WTC11 (cell line): ENCODE measurements around the gene ARFIP1. TPM values are rescaled to one million over a fixed set of nuclear protein-coding genes. Genes with fewer than 3 reads are reported as not detected.

ENCODE experiments used
- ATAC-seq: fragments of 200-7000 bp; cut with Tn5 transposase; 2 replicates; pipeline ENCODE4 v1.10.0; 2021; ENCODE audit warnings: mild to moderate bottlenecking, moderate library complexity
- CTCF ChIA-PET: fragments of 300-600 bp; sonication (Branson Sonifier 250); formaldehyde crosslinking; loops from one replicate; lab custom pipeline; 2021; ENCODE audit warnings: antibody characterized with exemption; lab: Charles Lee
- POLR2A ChIA-PET: fragments of 350-600 bp; sonication (Branson Sonifier 250); formaldehyde crosslinking; loops from one replicate; lab custom pipeline; 2021; ENCODE audit warnings: antibody characterized with exemption; lab: Charles Lee
- DNase-seq: peaks from one replicate; pipeline ENCODE4 v3.0.0; 2021; ENCODE audit warnings: low spot score
- H3K27ac Mint-ChIP-seq: 2 replicates; pipeline ENCODE4 v1.8.0; 2021; ENCODE audit warnings: mixed read lengths
- H3K27me3 Mint-ChIP-seq: 2 replicates; pipeline ENCODE4 v1.8.0; 2021; ENCODE audit warnings: low read depth, mild to moderate bottlenecking, moderate library complexity, mixed read lengths
- H3K36me3 Mint-ChIP-seq: 2 replicates; pipeline ENCODE4 v1.8.0; 2021; ENCODE audit warnings: mixed read lengths
- H3K4me1 Mint-ChIP-seq: 2 replicates; pipeline ENCODE4 v1.8.0; 2022; ENCODE audit warnings: mixed read lengths
- H3K4me3 Mint-ChIP-seq: 2 replicates; pipeline ENCODE4 v1.8.0; 2021; ENCODE audit warnings: mild to moderate bottlenecking, moderate library complexity, mixed read lengths
- H3K9me3 Mint-ChIP-seq: 2 replicates; pipeline ENCODE4 v1.8.0; 2021; ENCODE audit warnings: mixed read lengths
- FOXJ3 ChIP-seq: sonication (generic); formaldehyde crosslinking; IDR thresholded peaks from 2 replicates; pipeline ENCODE4 v1.9.0; 2021; ENCODE audit warnings: missing genetic modification reagents, mild to moderate bottlenecking, borderline replicate concordance
- FOXK1 ChIP-seq: sonication (generic); formaldehyde crosslinking; IDR thresholded peaks from 2 replicates; pipeline ENCODE4 v1.8.0; 2022; ENCODE audit warnings: mild to moderate bottlenecking, moderate library complexity, missing genetic modification reagents
- NFE2L1 ChIP-seq: sonication (generic); formaldehyde crosslinking; IDR thresholded peaks from 2 replicates; pipeline ENCODE4 v1.8.1; 2023; ENCODE audit warnings: missing genetic modification reagents
- NR3C1 ChIP-seq: sonication (generic); formaldehyde crosslinking; conservative IDR thresholded peaks from 2 replicates; pipeline ENCODE4 v1.8.1; 2023; ENCODE audit warnings: low read depth, mild to moderate bottlenecking, missing genetic modification reagents
- TCF7 ChIP-seq: sonication (generic); formaldehyde crosslinking; IDR thresholded peaks from 2 replicates; pipeline ENCODE4 v1.8.0; 2022; ENCODE audit warnings: mild to moderate bottlenecking, low read depth, missing genetic modification reagents, moderate library complexity
- TEAD4 ChIP-seq: sonication (generic); formaldehyde crosslinking; IDR thresholded peaks from 2 replicates; pipeline ENCODE4 v1.8.0; 2022; ENCODE audit warnings: mild to moderate bottlenecking, missing genetic modification reagents
- ZNF423 ChIP-seq: fragments of 250-450 bp; sonication (Bioruptor Pico); IDR thresholded peaks from 2 replicates; pipeline ENCODE4 v2.1.2; 2022; ENCODE audit warnings: mild to moderate bottlenecking, moderate library complexity
- ZNF671 ChIP-seq: fragments of 250-450 bp; sonication (Bioruptor Pico); IDR thresholded peaks from 2 replicates; pipeline ENCODE4 v1.8.0; 2021; ENCODE audit warnings: mild to moderate bottlenecking
- total RNA-seq: library from RNA; stranded (reverse); gene quantifications from 3 replicates; pipeline ENCODE4 v1.2.3, GENCODE V29; 2021
- TF ChIP-seq, protein P1 (sequence below): sonication (generic); formaldehyde crosslinking; IDR thresholded peaks from 2 replicates; pipeline ENCODE4 v1.8.0; 2023; ENCODE audit warnings: mild to moderate bottlenecking, missing genetic modification reagents
- TF ChIP-seq, protein P2 (sequence below): sonication (generic); formaldehyde crosslinking; IDR thresholded peaks from 2 replicates; pipeline ENCODE4 v1.8.1; 2023; ENCODE audit warnings: mild to moderate bottlenecking, missing genetic modification reagents
- TF ChIP-seq, protein P3 (sequence below): sonication (generic); formaldehyde crosslinking; IDR thresholded peaks from 2 replicates; pipeline ENCODE4 v1.8.0; 2022; ENCODE audit warnings: mild to moderate bottlenecking, missing genetic modification reagents
- TF ChIP-seq, protein P4 (sequence below): sonication (generic); formaldehyde crosslinking; IDR thresholded peaks from 2 replicates; pipeline ENCODE4 v1.8.1; 2022; ENCODE audit warnings: missing genetic modification reagents, borderline replicate concordance
- TF ChIP-seq, protein P5 (sequence below): sonication (generic); formaldehyde crosslinking; IDR thresholded peaks from 2 replicates; pipeline ENCODE4 v1.8.1; 2022; ENCODE audit warnings: low read depth, missing genetic modification reagents, borderline replicate concordance
- TF ChIP-seq, protein P6 (sequence below): fragments of 250-450 bp; sonication (Bioruptor Pico); IDR thresholded peaks from 2 replicates; pipeline ENCODE4 v2.1.2; 2022; ENCODE audit warnings: mild to moderate bottlenecking, moderate library complexity
- TF ChIP-seq, protein P7 (sequence below): sonication (generic); formaldehyde crosslinking; IDR thresholded peaks from 2 replicates; pipeline ENCODE4 v1.8.0; 2022; ENCODE audit warnings: mild to moderate bottlenecking, missing genetic modification reagents

ARFIP1 gene
- total RNA-seq, 1 experiment from 2014 or later, result 35.3 TPM

DNA sequence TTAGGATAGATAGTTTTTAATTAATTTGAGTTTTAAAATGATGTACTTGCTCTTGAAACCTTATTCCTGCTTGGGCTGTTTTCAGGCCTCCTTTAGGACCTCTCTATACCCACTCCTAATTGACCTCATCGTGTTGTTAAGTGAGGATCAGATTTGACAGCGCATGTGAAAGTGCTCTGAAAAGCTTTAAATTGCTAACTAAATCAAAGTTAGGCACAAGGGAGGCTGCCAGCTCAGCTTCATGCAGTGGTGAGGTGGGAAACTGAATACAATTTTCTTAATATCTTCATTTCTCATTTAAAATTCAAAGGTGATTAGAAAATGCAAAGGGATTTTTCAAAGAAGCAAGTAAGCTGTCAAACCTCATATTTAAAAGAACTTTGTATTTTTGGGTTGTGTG lies 176.4 kb downstream of the ARFIP1 start:
- Mint-ChIP-seq H3K27me3 (no peaks in the 10 kb centered on the region), H3K9me3 (no peaks in the 10 kb centered on the region), H3K4me3 (no peak overlapping the region), H3K27ac (peak overlapping the region; percentile 46; the same call in 1 of the 2 replicates), H3K4me1 (peaks cover 57% of the 10 kb centered on the region), H3K36me3 (peaks cover 38% of the 10 kb centered on the region)
- no peak for ATAC-seq
- TF ChIP-seq TCF7 (CRISPR knock-in tag), result no peak
- CTCF ChIA-PET, result interaction anchor here (2.6 kb wide), 1 partner anchor 20 kb away, joined by 8 read pairs; the partner anchor contains the start of gene FHDC1
- POLR2A ChIA-PET, result no interaction called here
- DNase-seq, result no peak

DNA sequence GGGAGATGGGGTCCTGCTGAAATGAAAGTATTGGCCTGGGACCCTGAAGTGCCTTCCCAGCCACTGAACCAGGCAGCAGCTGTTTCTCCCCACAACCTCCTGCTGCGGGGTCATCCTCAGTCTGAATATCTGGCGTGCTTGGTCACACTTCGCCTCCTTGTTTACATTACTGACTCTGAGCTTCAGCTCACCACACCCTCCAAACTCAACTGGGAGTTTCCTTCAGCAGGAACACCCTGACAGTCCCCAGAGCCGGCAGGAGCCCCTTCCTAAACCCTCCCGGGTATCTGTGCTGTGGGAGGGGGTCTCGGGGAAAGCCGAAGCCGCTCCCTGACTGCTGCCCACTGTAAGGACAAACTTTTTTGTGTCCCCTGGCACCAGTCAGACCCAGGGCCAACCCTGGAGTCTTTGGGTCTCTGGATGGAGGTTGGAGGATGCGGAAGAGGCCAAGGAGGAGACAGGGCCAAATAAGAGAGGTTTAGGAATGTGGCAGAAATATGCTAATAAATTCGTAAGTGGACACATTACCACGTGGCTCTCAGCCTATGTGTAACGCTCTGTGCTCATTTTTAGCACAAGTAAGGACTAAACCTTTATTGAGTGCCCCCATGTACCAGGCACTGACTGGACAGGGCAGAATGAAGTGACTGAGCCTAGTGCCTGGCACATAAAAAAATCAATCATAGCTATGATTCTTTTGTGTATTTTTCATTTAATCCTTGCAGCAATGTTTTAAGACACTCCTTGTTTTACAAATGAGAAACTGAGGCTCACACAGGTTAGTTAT lies 177.1 kb downstream of the ARFIP1 start:
- ChIA-PET CTCF (interaction anchor here (2.6 kb wide), 1 partner anchor 21 kb away, joined by 8 read pairs; the partner anchor contains the start of gene FHDC1), POLR2A (no interaction called here)
- no peak overlapping the region for H3K4me3 Mint-ChIP-seq
- TF ChIP-seq ZNF671 (CRISPR knock-in tag) (no peak), FOXK1 (0 out of 2 replicates have a peak, but pooled peaks have one; percentile 47)
- TF ChIP-seq, protein P1, sequence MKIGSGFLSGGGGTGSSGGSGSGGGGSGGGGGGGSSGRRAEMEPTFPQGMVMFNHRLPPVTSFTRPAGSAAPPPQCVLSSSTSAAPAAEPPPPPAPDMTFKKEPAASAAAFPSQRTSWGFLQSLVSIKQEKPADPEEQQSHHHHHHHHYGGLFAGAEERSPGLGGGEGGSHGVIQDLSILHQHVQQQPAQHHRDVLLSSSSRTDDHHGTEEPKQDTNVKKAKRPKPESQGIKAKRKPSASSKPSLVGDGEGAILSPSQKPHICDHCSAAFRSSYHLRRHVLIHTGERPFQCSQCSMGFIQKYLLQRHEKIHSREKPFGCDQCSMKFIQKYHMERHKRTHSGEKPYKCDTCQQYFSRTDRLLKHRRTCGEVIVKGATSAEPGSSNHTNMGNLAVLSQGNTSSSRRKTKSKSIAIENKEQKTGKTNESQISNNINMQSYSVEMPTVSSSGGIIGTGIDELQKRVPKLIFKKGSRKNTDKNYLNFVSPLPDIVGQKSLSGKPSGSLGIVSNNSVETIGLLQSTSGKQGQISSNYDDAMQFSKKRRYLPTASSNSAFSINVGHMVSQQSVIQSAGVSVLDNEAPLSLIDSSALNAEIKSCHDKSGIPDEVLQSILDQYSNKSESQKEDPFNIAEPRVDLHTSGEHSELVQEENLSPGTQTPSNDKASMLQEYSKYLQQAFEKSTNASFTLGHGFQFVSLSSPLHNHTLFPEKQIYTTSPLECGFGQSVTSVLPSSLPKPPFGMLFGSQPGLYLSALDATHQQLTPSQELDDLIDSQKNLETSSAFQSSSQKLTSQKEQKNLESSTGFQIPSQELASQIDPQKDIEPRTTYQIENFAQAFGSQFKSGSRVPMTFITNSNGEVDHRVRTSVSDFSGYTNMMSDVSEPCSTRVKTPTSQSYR (CRISPR knock-in tag), result no peak
- H3K36me3 Mint-ChIP-seq, result peaks cover 42% of the 10 kb centered on the region
- no peak for DNase-seq
- H3K27me3 Mint-ChIP-seq, result no peaks in the 10 kb centered on the region
- H3K9me3 Mint-ChIP-seq, result no peaks in the 10 kb centered on the region
- peaks cover 54% of the 10 kb centered on the region for H3K4me1 Mint-ChIP-seq
- H3K27ac Mint-ChIP-seq, result peak overlapping the region; percentile 80
- peak; percentile 60 for ATAC-seq

DNA sequence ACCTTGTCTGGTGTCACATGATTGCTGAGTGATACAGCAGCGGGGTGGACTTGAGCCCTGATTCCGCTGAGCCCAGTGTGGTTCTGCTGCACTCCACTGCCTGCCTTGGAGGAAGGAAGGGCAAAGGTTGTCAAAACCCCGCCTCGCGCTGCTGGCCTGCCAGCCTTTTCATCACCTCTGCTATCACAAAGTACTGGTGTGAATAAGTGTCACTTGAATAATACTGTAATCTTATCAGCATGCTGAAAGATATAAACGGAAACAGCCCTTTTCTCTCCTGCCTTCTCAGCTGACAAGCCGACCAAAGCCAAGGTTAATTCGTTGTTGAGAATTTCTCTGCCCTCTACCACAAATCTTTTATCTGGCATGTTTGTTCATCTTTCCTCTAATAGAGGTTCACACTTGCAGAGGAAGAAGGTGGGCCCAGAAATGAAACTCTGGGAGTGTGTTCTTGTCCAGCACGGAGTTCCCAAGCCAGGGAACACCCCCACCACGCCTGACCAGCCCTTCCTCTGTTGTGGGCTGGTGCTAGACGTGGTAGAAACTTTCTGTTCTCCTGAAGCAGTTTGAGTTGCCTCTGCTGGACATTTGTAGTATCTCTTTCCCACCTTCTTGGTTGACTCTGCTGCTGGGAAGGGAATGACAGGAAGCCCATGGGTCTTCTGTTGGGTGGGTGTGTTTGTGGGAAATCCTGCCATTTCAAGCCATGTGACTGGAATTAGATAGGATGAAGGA lies 177.8 kb downstream of the ARFIP1 start:
- ATAC-seq, result peak; percentile 38
- TF ChIP-seq, protein P2, sequence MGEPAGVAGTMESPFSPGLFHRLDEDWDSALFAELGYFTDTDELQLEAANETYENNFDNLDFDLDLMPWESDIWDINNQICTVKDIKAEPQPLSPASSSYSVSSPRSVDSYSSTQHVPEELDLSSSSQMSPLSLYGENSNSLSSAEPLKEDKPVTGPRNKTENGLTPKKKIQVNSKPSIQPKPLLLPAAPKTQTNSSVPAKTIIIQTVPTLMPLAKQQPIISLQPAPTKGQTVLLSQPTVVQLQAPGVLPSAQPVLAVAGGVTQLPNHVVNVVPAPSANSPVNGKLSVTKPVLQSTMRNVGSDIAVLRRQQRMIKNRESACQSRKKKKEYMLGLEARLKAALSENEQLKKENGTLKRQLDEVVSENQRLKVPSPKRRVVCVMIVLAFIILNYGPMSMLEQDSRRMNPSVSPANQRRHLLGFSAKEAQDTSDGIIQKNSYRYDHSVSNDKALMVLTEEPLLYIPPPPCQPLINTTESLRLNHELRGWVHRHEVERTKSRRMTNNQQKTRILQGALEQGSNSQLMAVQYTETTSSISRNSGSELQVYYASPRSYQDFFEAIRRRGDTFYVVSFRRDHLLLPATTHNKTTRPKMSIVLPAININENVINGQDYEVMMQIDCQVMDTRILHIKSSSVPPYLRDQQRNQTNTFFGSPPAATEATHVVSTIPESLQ (CRISPR knock-in tag), result no peak
- no peak for TF ChIP-seq TEAD4 (CRISPR knock-in tag)
- TF ChIP-seq, protein P3, sequence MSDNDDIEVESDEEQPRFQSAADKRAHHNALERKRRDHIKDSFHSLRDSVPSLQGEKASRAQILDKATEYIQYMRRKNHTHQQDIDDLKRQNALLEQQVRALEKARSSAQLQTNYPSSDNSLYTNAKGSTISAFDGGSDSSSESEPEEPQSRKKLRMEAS (CRISPR knock-in tag), result no peak
- Mint-ChIP-seq H3K9me3 (no peaks in the 10 kb centered on the region), H3K4me1 (peaks cover 49% of the 10 kb centered on the region), H3K4me3 (no peak overlapping the region), H3K27ac (peak overlapping the region; percentile 39), H3K36me3 (peaks cover 47% of the 10 kb centered on the region), H3K27me3 (no peaks in the 10 kb centered on the region)
- DNase-seq, result no peak
- ChIA-PET CTCF (interaction anchor here (2.6 kb wide), 1 partner anchor 22 kb away, joined by 8 read pairs; the partner anchor contains the start of gene FHDC1), POLR2A (no interaction called here)

DNA sequence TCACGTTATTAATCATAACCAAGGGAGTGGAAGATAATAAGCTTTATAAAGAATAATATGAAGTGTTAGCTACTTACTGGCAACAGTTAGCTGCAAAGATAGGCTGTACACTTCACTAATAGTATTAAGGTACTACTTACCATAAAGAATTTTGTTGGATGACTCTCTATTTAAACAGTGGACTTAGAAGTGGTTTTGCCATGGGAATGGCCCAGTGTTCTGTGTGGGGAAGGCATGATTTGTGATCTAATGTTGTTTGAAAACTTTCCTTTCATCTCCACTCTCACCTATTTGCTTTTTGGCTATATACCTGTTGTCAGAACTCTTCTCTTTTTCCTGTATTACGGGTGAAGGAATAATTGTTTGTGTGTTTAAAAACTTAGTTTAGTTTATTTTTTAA lies 179.3 kb downstream of the ARFIP1 start:
- Mint-ChIP-seq H3K4me3 (no peak overlapping the region), H3K9me3 (no peaks in the 10 kb centered on the region), H3K27ac (no peak overlapping the region), H3K27me3 (no peaks in the 10 kb centered on the region), H3K4me1 (peaks cover 47% of the 10 kb centered on the region), H3K36me3 (peaks cover 49% of the 10 kb centered on the region)
- POLR2A ChIA-PET, result no interaction called here
- CTCF ChIA-PET, result no interaction called here
- ATAC-seq (no peak), DNase-seq (no peak)
- no peak for TF ChIP-seq NFE2L1 (CRISPR knock-in tag)
- TF ChIP-seq ZNF423, result no peak
- TF ChIP-seq, protein P4, sequence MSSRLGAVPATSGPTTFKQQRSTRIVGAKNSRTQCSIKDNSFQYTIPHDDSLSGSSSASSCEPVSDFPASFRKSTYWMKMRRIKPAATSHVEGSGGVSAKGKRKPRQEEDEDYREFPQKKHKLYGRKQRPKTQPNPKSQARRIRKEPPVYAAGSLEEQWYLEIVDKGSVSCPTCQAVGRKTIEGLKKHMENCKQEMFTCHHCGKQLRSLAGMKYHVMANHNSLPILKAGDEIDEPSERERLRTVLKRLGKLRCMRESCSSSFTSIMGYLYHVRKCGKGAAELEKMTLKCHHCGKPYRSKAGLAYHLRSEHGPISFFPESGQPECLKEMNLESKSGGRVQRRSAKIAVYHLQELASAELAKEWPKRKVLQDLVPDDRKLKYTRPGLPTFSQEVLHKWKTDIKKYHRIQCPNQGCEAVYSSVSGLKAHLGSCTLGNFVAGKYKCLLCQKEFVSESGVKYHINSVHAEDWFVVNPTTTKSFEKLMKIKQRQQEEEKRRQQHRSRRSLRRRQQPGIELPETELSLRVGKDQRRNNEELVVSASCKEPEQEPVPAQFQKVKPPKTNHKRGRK (CRISPR knock-in tag), result no peak
- TF ChIP-seq, protein P5, sequence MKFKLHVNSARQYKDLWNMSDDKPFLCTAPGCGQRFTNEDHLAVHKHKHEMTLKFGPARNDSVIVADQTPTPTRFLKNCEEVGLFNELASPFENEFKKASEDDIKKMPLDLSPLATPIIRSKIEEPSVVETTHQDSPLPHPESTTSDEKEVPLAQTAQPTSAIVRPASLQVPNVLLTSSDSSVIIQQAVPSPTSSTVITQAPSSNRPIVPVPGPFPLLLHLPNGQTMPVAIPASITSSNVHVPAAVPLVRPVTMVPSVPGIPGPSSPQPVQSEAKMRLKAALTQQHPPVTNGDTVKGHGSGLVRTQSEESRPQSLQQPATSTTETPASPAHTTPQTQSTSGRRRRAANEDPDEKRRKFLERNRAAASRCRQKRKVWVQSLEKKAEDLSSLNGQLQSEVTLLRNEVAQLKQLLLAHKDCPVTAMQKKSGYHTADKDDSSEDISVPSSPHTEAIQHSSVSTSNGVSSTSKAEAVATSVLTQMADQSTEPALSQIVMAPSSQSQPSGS (CRISPR knock-in tag), result no peak
- TF ChIP-seq NR3C1 (CRISPR knock-in tag), result no peak
- TF ChIP-seq, protein P6, sequence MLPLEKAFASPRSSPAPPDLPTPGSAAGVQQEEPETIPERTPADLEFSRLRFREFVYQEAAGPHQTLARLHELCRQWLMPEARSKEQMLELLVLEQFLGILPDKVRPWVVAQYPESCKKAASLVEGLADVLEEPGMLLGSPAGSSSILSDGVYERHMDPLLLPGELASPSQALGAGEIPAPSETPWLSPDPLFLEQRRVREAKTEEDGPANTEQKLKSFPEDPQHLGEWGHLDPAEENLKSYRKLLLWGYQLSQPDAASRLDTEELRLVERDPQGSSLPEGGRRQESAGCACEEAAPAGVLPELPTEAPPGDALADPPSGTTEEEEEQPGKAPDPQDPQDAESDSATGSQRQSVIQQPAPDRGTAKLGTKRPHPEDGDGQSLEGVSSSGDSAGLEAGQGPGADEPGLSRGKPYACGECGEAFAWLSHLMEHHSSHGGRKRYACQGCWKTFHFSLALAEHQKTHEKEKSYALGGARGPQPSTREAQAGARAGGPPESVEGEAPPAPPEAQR, result no peak
- no peak for TF ChIP-seq FOXJ3 (CRISPR knock-in tag)
- TF ChIP-seq, protein P7, sequence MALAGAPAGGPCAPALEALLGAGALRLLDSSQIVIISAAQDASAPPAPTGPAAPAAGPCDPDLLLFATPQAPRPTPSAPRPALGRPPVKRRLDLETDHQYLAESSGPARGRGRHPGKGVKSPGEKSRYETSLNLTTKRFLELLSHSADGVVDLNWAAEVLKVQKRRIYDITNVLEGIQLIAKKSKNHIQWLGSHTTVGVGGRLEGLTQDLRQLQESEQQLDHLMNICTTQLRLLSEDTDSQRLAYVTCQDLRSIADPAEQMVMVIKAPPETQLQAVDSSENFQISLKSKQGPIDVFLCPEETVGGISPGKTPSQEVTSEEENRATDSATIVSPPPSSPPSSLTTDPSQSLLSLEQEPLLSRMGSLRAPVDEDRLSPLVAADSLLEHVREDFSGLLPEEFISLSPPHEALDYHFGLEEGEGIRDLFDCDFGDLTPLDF (CRISPR knock-in tag), result no peak
